HCT116 (cell line): ENCODE data around the gene LRIG1. TPM values are rescaled to one million over a fixed set of nuclear protein-coding genes. Genes with fewer than 3 reads are reported as not detected.

Experiments
- ATAC-seq: fragments of 200-7000 bp; cut with Tn5 transposase; 2 replicates; pipeline ENCODE4 v1.9.1; 2020; ENCODE audit warnings: mild to moderate bottlenecking, moderate library complexity
- BruUV-seq: library from RNA; stranded (reverse); fragments of 400-500 nt; replicated peaks from 2 replicates; lab custom pipeline; 2021; lab: Mats Ljungman, UMichigan
- CTCF ChIA-PET: fragments of 300-600 bp; sonication (Branson Sonifier 250); formaldehyde crosslinking; loops from one replicate; lab custom pipeline; 2021; ENCODE audit warnings: antibody characterized with exemption; lab: Charles Lee
- POLR2A ChIA-PET: fragments of 300-600, 350-600 bp; sonication (Branson Sonifier 250); formaldehyde crosslinking; loops from one replicate; lab custom pipeline; 2021; ENCODE audit warnings: antibody characterized with exemption; lab: Charles Lee
- RAD21 ChIA-PET, 2 experiments: fragments of 300-600 bp; sonication (Branson Sonifier 250); formaldehyde crosslinking; loops; one replicate each; lab custom pipeline; 2023; ENCODE audit warnings: low total read pairs in 2 of 2; ENCODE audit not compliant: uncharacterized antibody in 2 of 2, unreplicated experiment in 2 of 2, low non-redundant PET in 1 of 2; lab: Charles Lee
- DNase-seq: peaks from one replicate; pipeline ENCODE4 v3.0.0-alpha.2; 2010; ENCODE audit warnings: low read depth, low spot score
- H2AFZ ChIP-seq: fragments of 200-600 bp; shearing (Covaris generic), sonication (generic); 2 replicates; pipeline ENCODE4 v1.6.1; 2017; ENCODE audit warnings: low read depth, mixed run types, mixed read lengths, antibody characterized with exemption, low read length; ENCODE audit not compliant: poor library complexity, severe bottlenecking
- H3K27ac ChIP-seq: 2 replicates; pipeline ENCODE4 v1.5.1; 2012; ENCODE audit warnings: low read depth, low read length
- H3K27me3 ChIP-seq: fragments of 200-600 bp; sonication (generic); 2 replicates; pipeline ENCODE4 v1.6.1; 2016; ENCODE audit warnings: mixed run types, low read length, mixed read lengths; ENCODE audit not compliant: insufficient read depth
- H3K36me3 ChIP-seq, 2 experiments: fragments of 200-500 bp in 1 of 2; fragments of 200-600 bp in 1 of 2; sonication (Bioruptor generic) in 1 of 2; sonication (generic) in 1 of 2; 2 replicates each; pipeline versions ENCODE4 v1.5.1 to v1.6.1; 2014 to 2016; ENCODE audit warnings: low read length in 2 of 2, inconsistent platforms in 1 of 2, mixed read lengths in 1 of 2, mixed run types in 1 of 2; ENCODE audit not compliant: insufficient read depth in 2 of 2, control insufficient read depth in 1 of 2
- H3K4me1 ChIP-seq, 2 experiments: fragments of 200-600 bp in 1 of 2; sonication (generic) in 1 of 2; 2 replicates each; pipeline versions ENCODE4 v1.5.1 to v1.6.1; 2012 to 2017; ENCODE audit warnings: low read length in 2 of 2, inconsistent platforms in 1 of 2, mild to moderate bottlenecking in 1 of 2, mixed read lengths in 1 of 2, mixed run types in 1 of 2, moderate library complexity in 1 of 2; ENCODE audit not compliant: insufficient read depth in 2 of 2, control insufficient read depth in 1 of 2
- H3K4me2 ChIP-seq: fragments of 200-600 bp; sonication (generic); 2 replicates; pipeline ENCODE4 v1.6.1; 2017; ENCODE audit warnings: mixed run types, low read length, mixed read lengths
- H3K4me3 ChIP-seq, 2 experiments: fragments of 200-600 bp in 1 of 2; sonication (generic) in 1 of 2; replicated peaks in 1 of 2; 2 replicates each; pipeline ENCODE4 v1.5.1; 2011 to 2016; ENCODE audit warnings: low read length in 2 of 2, control low read depth in 1 of 2, low read depth in 1 of 2, mild to moderate bottlenecking in 1 of 2, mixed read lengths in 1 of 2, mixed run types in 1 of 2
- H3K79me2 ChIP-seq: fragments of 200-600 bp; sonication (generic); 2 replicates; pipeline ENCODE4 v1.6.1; 2017; ENCODE audit warnings: mild to moderate bottlenecking, mixed run types, low read length, moderate library complexity, mixed read lengths; ENCODE audit not compliant: insufficient read depth
- H3K9ac ChIP-seq: fragments of 200-600 bp; sonication (generic); 2 replicates; pipeline ENCODE4 v1.6.1; 2016; ENCODE audit warnings: low read length, mixed read lengths
- H3K9me2 ChIP-seq: fragments of 200-600 bp; sonication (generic), shearing (Covaris generic); 2 replicates; pipeline ENCODE4 v1.6.1; 2017; ENCODE audit warnings: mixed run types, mild to moderate bottlenecking, moderate library complexity; ENCODE audit not compliant: insufficient read depth
- H3K9me3 ChIP-seq, 2 experiments: fragments of 200-500 bp in 1 of 2; fragments of 200-600 bp in 1 of 2; sonication (Bioruptor generic) in 1 of 2; sonication (generic) in 1 of 2; 2 replicates each; pipeline ENCODE4 v1.6.1; 2014 to 2017; ENCODE audit warnings: low read length in 2 of 2, mixed read lengths in 2 of 2, inconsistent platforms in 1 of 2, low read depth in 1 of 2, mild to moderate bottlenecking in 1 of 2, mixed run types in 1 of 2, moderate library complexity in 1 of 2; ENCODE audit not compliant: control insufficient read depth in 1 of 2, insufficient read depth in 1 of 2
- H4K20me1 ChIP-seq: fragments of 200-600 bp; sonication (generic), shearing (Covaris generic); 2 replicates; pipeline ENCODE4 v1.6.1; 2017; ENCODE audit warnings: mixed run types, mild to moderate bottlenecking, moderate library complexity; ENCODE audit not compliant: insufficient read depth
- CBX3 ChIP-seq: IDR thresholded peaks from 2 replicates; pipeline ENCODE4 v1.6.1; 2012; ENCODE audit warnings: low read depth
- CEBPB ChIP-seq: IDR thresholded peaks from 2 replicates; pipeline ENCODE4 v1.6.1; 2012; ENCODE audit warnings: low read depth
- ELF1 ChIP-seq: IDR thresholded peaks from 2 replicates; pipeline ENCODE4 v1.6.1; 2012; ENCODE audit warnings: low read depth, borderline replicate concordance
- EZH2 ChIP-seq: fragments of 200-600 bp; sonication (generic); IDR thresholded peaks from 2 replicates; pipeline ENCODE4 v1.6.1; 2017; ENCODE audit warnings: antibody characterized with exemption, mixed run types
- MAX ChIP-seq: IDR thresholded peaks from 2 replicates; pipeline ENCODE4 v1.6.1; 2012
- POLR2AphosphoS5 ChIP-seq: IDR thresholded peaks from 2 replicates; pipeline ENCODE4 v1.6.1; 2011; ENCODE audit warnings: mild to moderate bottlenecking, low read depth, low read length, moderate library complexity
- RAD21 ChIP-seq: IDR thresholded peaks from 2 replicates; pipeline ENCODE4 v1.6.1; 2012; ENCODE audit warnings: low read depth, mild to moderate bottlenecking
- SP1 ChIP-seq: IDR thresholded peaks from 2 replicates; pipeline ENCODE4 v1.6.1; 2012; ENCODE audit warnings: low read depth
- SRF ChIP-seq: IDR thresholded peaks from 2 replicates; pipeline ENCODE4 v1.6.1; 2012; ENCODE audit warnings: low read depth
- YY1 ChIP-seq: IDR thresholded peaks from 2 replicates; pipeline ENCODE4 v1.6.1; 2011; ENCODE audit warnings: low read length, low read depth, moderate library complexity, mild to moderate bottlenecking; ENCODE audit not compliant: insufficient replicate concordance; ENCODE audit errors: extremely low read depth
- ZBTB33 ChIP-seq: IDR thresholded peaks from 2 replicates; pipeline ENCODE4 v1.6.1; 2011; ENCODE audit warnings: mild to moderate bottlenecking, low read length, moderate library complexity; ENCODE audit not compliant: insufficient replicate concordance; ENCODE audit errors: extremely low read depth
- ZFX ChIP-seq: fragments of 450-650 bp; IDR thresholded peaks from 2 replicates; pipeline ENCODE4 v1.6.1; 2017
- ZNF274 ChIP-seq: fragments of 200-500 bp; sonication (Bioruptor generic); IDR thresholded peaks from 2 replicates; pipeline ENCODE4 v1.6.1; 2014; ENCODE audit warnings: mild to moderate bottlenecking, low read depth, low read length, inconsistent platforms
- intact Hi-C: fragments of 100-400 bp; cut with micrococcal nuclease; formaldehyde crosslinking; loops from 2 replicates; pipeline ENCODE4 v1.10.0; 2022
- total RNA-seq: library from RNA; stranded (reverse); gene quantifications from one replicate; pipeline ENCODE4 v1.2.1, GENCODE V29; 2021; ENCODE audit not compliant: unreplicated experiment

Gene LRIG1
- total RNA-seq, 1 experiment from 2014 or later = 3.1 TPM

GRCh38 chr3:66414846-66415245 is 86.0 kb downstream of the LRIG1 start:
- Histone ChIP-seq H3K27ac (no peak overlapping the region), H3K27me3 (no peaks in the 10 kb centered on the region), H4K20me1 (no peaks in the 10 kb centered on the region), H3K4me1 (no peaks in the 10 kb centered on the region), H3K36me3 (no peaks in the 10 kb centered on the region), H3K4me3 (no peak overlapping the region), H3K79me2 (no peaks in the 10 kb centered on the region), H3K9ac (no peak overlapping the region), H3K9me2 (no peaks in the 10 kb centered on the region), H3K9me3 (no peaks in the 10 kb centered on the region)
- CTCF ChIA-PET = no interaction called here
- POLR2A ChIA-PET = no interaction called here
- ATAC-seq = no peak
- RAD21 ChIA-PET = no interaction called here
- BruUV-seq = no TSS peak
- intact Hi-C loops = no loop called here
- DNase-seq = no peak
- TF ChIP-seq YY1 (no peak), RAD21 (no peak), ELF1 (no peak), CEBPB (no peak), ZBTB33 (no peak), SRF (no peak), ZFX (no peak), ZNF274 (no peak), POLR2AphosphoS5 (no peak), CBX3 (no peak), EZH2 (no peak), MAX (no peak), SP1 (no peak)
- TF ChIP-seq, all 23 proteins: peak for 0
- Histone ChIP-seq H3K4me2 (no peak overlapping the region), H2AFZ (no peak overlapping the region)
